ENCODE data around the gene DNAH6.

The DNAH6 gene

DNA sequence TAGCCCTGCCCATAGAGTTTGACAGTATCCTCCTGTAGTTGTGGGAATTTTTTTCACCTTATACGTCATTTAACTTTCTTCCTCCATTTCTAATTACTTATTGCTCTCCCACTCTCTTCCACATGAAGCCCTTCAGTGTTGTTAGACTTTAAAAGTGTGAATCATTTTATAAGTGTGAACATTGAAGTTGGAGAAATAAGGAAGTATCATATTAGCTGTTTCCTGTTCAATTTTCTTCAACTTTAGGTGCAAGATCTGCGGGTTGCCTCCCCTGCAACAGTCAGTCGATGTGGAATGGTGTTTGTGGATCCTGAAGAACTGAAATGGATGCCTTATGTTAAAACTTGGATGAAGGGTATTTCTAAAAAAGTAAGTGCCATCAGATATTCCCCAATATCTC is 138.1 kb downstream of the DNAH6 start:
- no peaks in the 10 kb centered on the region for H3K36me3 Mint-ChIP-seq (ENCODE audit: low read depth)
- H3K27ac Mint-ChIP-seq: no peak overlapping the region
- H3K27me3 Mint-ChIP-seq: no peaks in the 10 kb centered on the region
- no peaks in the 10 kb centered on the region for H3K9me3 Mint-ChIP-seq
- intact Hi-C loops (cut with micrococcal nuclease): no loop called here
- H3K4me3 Mint-ChIP-seq: no peak overlapping the region
- H3K4me1 Mint-ChIP-seq (ENCODE audit: low read depth): no peaks in the 10 kb centered on the region

DNA sequence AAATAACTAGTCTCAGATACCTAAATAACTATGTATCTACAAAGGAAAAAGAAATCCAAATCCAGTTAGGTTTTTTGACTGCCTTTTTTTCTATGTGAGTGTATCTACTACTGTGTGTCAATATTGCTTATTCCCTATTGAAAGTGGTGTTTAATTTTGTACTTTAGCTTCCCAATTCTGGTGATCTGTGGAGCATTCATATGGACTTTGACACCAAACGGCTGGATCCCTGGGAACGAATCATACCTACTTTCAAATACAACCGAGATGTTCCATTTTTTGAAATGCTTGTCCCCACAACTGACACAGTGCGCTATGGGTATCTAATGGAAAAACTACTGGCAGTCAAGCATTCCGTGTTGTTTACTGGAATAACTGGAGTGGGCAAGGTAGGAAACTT is 152.8 kb downstream of the DNAH6 start:
- H3K4me3 Mint-ChIP-seq: no peak overlapping the region
- no peaks in the 10 kb centered on the region for H3K9me3 Mint-ChIP-seq
- H3K4me1 Mint-ChIP-seq (ENCODE audit: low read depth): no peaks in the 10 kb centered on the region
- intact Hi-C loops (cut with micrococcal nuclease): no loop called here
- H3K27me3 Mint-ChIP-seq: peaks cover 6% of the 10 kb centered on the region
- H3K27ac Mint-ChIP-seq: no peak overlapping the region
- no peaks in the 10 kb centered on the region for H3K36me3 Mint-ChIP-seq (ENCODE audit: low read depth)

DNA sequence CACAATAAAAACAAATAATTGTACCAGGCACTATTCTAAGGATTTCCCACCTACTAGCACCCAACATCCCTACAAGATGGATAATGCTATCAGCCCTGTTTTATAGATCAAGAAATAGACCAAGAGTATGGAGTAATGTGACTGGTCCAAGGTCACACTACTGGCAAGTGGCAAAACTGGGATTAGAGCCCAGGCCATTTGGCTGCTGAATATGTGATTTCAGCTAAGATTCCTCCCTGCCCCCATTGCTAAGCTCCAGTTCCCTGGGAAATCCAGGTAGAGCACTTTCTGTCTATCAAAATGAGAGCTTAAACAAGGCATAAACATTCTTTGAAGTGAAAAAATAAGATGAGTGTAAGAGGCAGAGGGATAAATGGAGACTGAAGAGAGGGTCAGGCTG is 157.8 kb downstream of the DNAH6 start:
- Mint-ChIP-seq H3K9me3 (no peaks in the 10 kb centered on the region), H3K4me1 (ENCODE audit: low read depth) (no peaks in the 10 kb centered on the region), H3K4me3 (no peak overlapping the region), H3K27me3 (peaks cover 3% of the 10 kb centered on the region), H3K27ac (no peak overlapping the region), H3K36me3 (ENCODE audit: low read depth) (no peaks in the 10 kb centered on the region)
- intact Hi-C loops (cut with micrococcal nuclease): no loop called here

DNA sequence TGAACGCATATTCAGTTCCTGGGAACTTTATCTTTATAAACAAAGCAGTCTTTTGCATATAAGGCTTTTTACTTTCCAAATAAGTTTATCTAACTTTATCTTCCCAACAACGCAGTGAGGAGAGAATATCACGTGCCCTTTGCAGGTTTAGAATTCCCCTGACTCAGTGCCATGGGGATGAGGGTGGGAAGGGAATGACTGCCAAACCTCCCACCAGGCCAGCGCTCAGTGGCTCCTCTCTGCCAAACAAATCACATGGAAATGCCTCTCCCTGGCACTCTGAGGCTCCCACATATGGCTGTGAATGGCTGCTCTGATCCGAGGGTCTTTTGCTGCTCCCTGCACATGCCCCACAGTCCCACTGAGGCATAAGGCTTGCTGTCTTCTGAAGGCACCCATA is 158.3 kb downstream of the DNAH6 start:
- no peak overlapping the region for H3K4me3 Mint-ChIP-seq
- H3K9me3 Mint-ChIP-seq: no peaks in the 10 kb centered on the region
- intact Hi-C loops (cut with micrococcal nuclease): no loop called here
- H3K27ac Mint-ChIP-seq: no peak overlapping the region
- H3K27me3 Mint-ChIP-seq: peaks cover 3% of the 10 kb centered on the region
- H3K36me3 Mint-ChIP-seq (ENCODE audit: low read depth): no peaks in the 10 kb centered on the region
- no peaks in the 10 kb centered on the region for H3K4me1 Mint-ChIP-seq (ENCODE audit: low read depth)

DNA sequence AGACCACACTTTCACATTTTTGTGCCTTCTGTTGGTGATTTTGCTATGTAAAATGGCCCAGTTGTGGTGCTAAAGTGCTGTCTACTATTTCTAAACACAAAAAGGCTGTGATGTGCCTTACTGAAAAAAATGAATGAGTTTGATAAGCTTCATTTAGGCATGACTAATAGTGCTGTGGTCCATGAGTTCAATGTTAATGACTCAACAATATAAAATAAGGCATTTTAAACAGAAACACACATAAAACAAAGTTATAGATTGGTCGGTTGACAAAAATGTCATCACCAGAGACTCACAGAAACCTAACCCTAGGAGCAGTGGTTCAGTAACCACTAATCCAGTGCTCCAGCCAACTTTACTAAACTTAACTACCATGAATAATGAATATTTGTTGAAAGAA is 160.0 kb downstream of the DNAH6 start:
- Mint-ChIP-seq H3K4me1 (ENCODE audit: low read depth) (no peaks in the 10 kb centered on the region), H3K27ac (no peak overlapping the region), H3K4me3 (no peak overlapping the region), H3K27me3 (peaks cover 3% of the 10 kb centered on the region), H3K36me3 (ENCODE audit: low read depth) (no peaks in the 10 kb centered on the region), H3K9me3 (no peaks in the 10 kb centered on the region)
- intact Hi-C loops (cut with micrococcal nuclease): no loop called here

DNA sequence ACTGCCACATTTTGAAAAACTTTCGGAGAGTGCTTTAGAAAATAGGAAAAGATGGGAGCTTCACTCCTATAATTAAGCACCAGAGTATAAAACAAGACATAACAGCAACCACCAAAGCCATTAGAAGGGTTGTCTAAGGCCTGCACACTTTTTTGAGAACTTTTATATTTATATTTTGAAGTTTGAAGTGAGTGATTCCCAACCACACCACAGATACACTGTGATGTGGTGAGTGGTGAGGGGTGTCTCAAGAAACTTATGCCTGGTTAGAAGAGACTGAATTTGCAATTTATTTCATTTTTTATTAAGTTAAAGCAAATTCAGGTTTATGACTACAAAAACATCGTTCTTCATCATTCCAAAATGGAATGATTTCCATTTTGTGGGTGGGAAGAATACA is 161.9 kb downstream of the DNAH6 start:
- H3K27me3 Mint-ChIP-seq: peaks cover 1% of the 10 kb centered on the region
- H3K4me1 Mint-ChIP-seq (ENCODE audit: low read depth): no peaks in the 10 kb centered on the region
- H3K27ac Mint-ChIP-seq: no peak overlapping the region
- H3K9me3 Mint-ChIP-seq: no peaks in the 10 kb centered on the region
- intact Hi-C loops (cut with micrococcal nuclease): no loop called here
- H3K36me3 Mint-ChIP-seq (ENCODE audit: low read depth): no peaks in the 10 kb centered on the region
- H3K4me3 Mint-ChIP-seq: no peak overlapping the region

DNA sequence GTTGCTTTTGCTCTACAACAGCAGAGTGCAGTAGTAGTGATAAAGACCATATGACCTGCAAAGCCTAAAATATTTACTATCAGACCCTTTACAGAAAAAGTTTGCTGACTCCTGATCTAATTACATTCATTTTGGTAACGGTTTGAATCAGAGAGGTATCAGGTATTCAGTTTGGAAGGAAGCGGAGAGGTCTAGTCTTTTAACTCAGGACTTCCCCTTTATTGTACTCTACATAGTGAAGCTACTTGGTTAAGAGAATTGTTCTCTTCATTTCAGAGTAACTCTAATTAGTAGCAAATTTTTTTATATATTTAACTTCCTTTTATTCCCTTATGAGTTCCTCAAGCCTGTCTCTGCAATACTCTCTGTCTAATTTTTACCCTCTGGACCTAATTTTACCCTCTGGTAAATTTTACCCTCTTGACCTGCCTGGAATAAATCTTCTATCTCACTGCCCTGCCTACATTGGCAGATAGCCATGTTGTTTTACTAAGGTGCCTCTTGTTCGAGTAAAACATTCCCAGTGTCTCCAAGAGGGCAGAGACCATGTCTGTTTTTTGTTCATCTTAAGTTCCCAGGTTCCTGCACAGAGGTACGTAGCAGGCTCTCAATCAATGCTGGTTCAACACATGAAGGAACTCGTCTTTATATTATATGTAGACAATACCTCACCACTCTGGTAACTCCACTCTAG is 170.6 kb downstream of the DNAH6 start:
- Mint-ChIP-seq H3K9me3 (no peaks in the 10 kb centered on the region), H3K4me1 (ENCODE audit: low read depth) (no peaks in the 10 kb centered on the region), H3K4me3 (no peak overlapping the region), H3K27me3 (no peaks in the 10 kb centered on the region), H3K27ac (no peak overlapping the region), H3K36me3 (ENCODE audit: low read depth) (no peaks in the 10 kb centered on the region)
- intact Hi-C loops (cut with micrococcal nuclease): no loop called here

DNA sequence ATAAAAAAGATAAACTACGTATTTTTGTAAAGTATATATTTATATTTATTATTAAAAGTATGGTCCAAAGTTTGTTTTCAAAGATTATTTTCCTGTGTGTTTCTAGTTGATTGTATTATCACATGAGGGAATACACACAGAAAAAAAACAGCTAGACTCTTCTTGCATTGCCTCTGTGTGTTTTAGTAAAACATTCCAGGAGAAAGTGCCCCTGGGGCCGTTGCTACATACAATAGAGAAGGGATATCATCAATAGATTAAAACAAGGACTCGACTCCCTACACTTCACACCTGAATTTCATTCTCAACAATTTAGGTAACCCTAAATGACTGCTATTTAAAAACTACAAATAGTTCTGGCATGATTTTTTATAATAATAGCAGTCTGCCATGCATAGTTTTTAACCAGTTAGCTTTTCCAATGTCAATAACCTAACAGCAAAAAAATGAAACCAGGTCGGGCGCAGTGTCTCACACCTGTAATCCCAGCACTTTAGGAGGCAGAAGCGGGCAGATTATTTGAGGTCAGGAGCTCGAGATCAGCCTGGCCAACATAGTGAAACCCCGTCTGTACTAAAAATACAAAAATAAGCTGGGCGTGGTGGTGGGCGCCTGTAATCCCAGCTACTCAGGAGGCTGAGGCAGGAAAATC is 171.3 kb downstream of the DNAH6 start:
- no peaks in the 10 kb centered on the region for H3K4me1 Mint-ChIP-seq (ENCODE audit: low read depth)
- H3K36me3 Mint-ChIP-seq (ENCODE audit: low read depth): no peaks in the 10 kb centered on the region
- H3K9me3 Mint-ChIP-seq: no peaks in the 10 kb centered on the region

DNA sequence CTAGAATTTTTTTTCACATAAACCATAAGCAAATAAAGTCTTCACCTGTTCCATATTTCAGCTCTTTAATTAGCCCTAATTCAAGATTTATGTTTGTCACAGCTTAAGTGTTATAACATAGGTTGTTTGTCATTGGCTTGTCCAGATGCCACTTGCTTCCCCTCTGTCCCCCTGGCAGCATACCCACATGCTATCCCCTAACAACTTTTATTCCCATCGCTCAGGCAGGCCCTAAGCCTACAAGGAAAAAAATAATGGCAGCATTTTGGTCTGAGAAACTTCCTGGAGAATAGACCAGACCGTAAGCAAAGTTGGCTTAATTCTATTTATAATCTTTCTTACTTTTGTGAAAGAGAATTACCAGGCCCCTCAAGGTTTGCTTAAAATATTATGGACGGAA is 173.9 kb downstream of the DNAH6 start:
- H3K27me3 Mint-ChIP-seq: peaks cover 5% of the 10 kb centered on the region
- H3K9me3 Mint-ChIP-seq: no peaks in the 10 kb centered on the region
- intact Hi-C loops (cut with micrococcal nuclease): no loop called here
- H3K27ac Mint-ChIP-seq: no peak overlapping the region
- H3K4me1 Mint-ChIP-seq (ENCODE audit: low read depth): no peaks in the 10 kb centered on the region
- no peaks in the 10 kb centered on the region for H3K36me3 Mint-ChIP-seq (ENCODE audit: low read depth)
- H3K4me3 Mint-ChIP-seq: no peak overlapping the region

More for the DNA sequence above, 171.3 kb downstream of the DNAH6 start:
- no peaks in the 10 kb centered on the region for H3K27me3 Mint-ChIP-seq
- H3K27ac Mint-ChIP-seq: no peak overlapping the region
- H3K4me3 Mint-ChIP-seq: no peak overlapping the region
- intact Hi-C loops (cut with micrococcal nuclease): no loop called here

DNA sequence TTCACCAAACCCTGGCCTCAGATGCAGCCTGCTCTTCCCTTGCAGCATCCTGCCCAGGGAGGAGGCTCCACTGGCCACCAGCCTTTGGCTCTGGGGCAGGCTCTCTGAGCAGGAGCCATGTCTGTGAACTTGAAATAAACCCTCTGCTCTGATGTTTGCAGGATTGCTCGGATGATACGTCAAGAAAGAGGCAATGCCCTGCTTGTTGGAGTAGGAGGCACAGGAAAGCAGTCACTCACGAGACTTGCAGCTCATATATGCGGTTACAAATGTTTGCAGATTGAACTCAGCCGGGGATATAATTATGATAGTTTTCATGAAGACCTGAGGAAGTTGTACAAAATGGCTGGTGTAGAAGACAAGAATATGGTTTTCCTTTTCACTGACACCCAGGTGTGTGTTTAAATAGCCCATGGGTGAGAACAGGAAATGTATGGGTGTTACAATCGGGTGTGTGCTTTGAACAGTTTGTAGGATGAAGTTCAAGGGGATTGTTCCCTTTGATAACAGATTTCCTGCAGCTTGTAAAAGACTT is 177.9 kb downstream of the DNAH6 start:
- no peaks in the 10 kb centered on the region for H3K4me1 Mint-ChIP-seq (ENCODE audit: low read depth)
- H3K27me3 Mint-ChIP-seq: peaks cover 6% of the 10 kb centered on the region
- no peaks in the 10 kb centered on the region for H3K9me3 Mint-ChIP-seq
- H3K36me3 Mint-ChIP-seq (ENCODE audit: low read depth): no peaks in the 10 kb centered on the region
- intact Hi-C loops (cut with micrococcal nuclease): no loop called here
- no peak overlapping the region for H3K27ac Mint-ChIP-seq
- no peak overlapping the region for H3K4me3 Mint-ChIP-seq

DNA sequence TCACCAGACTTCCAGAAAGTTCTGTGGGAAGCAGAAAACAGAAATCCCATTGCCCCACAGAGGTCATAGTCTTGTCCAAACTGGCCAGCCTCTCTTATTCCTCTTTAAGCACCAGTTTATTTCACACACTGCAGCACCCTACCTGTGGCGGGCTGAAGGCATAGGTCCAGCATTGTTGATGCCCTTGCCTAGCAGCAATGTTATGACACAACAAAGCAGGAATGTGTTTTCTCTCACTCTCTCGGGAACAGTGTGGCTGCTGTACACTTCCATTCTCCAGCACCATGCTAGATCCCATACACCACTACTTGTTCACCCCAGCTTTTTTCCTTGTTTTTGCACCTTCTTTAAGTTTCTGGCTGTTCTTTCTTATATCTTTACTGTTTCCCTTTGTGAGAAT is 181.6 kb downstream of the DNAH6 start:
- H3K27ac Mint-ChIP-seq: no peak overlapping the region
- no peaks in the 10 kb centered on the region for H3K4me1 Mint-ChIP-seq (ENCODE audit: low read depth)
- peaks cover 6% of the 10 kb centered on the region for H3K27me3 Mint-ChIP-seq
- H3K36me3 Mint-ChIP-seq (ENCODE audit: low read depth): no peaks in the 10 kb centered on the region
- intact Hi-C loops (cut with micrococcal nuclease): no loop called here
- H3K9me3 Mint-ChIP-seq: no peaks in the 10 kb centered on the region
- H3K4me3 Mint-ChIP-seq: no peak overlapping the region

DNA sequence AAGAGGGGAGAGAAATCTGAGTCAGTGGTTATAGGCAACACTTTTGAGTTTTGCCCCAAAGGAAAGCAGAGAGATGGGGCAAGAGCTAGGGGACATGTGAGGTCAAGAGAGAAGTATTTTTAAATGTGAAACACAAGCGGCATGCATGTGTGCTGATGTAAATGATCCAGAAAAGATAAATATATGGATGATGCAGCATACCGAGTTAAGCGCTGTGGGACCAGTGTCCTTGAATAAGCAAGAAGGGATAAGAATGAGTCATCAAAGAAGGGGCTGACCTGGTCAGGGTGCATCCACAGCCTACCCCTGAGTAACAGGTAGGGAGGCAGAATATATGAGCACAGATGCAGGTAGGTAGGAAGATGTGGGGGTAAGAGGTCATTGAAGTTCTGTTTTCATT is 183.7 kb downstream of the DNAH6 start:
- Mint-ChIP-seq H3K4me1 (ENCODE audit: low read depth) (no peaks in the 10 kb centered on the region), H3K27ac (no peak overlapping the region), H3K4me3 (no peak overlapping the region), H3K36me3 (ENCODE audit: low read depth) (no peaks in the 10 kb centered on the region), H3K27me3 (peaks cover 2% of the 10 kb centered on the region), H3K9me3 (no peaks in the 10 kb centered on the region)
- intact Hi-C loops (cut with micrococcal nuclease): no loop called here

DNA sequence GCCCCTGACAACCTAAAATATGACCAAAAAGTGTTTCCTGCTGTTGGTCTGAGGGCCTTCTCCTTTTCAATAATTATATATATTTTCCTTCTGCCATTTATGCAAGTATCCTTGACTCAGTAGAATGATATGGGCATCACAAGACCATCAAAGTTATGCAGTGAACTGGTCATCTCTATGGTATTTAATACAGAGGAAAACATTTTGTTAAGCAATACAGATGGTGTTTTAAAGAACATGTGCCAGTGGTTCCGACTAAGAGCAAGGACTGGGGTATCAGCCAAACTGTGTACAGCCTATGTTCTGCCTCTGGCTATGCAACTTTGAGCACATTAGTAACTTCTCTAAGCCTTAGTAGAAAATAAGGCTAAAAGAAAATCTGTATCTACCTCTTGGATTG is 185.6 kb downstream of the DNAH6 start:
- no peak overlapping the region for H3K4me3 Mint-ChIP-seq
- intact Hi-C loops (cut with micrococcal nuclease): no loop called here
- H3K27me3 Mint-ChIP-seq: peaks cover 2% of the 10 kb centered on the region
- no peak overlapping the region for H3K27ac Mint-ChIP-seq
- no peaks in the 10 kb centered on the region for H3K36me3 Mint-ChIP-seq (ENCODE audit: low read depth)
- no peaks in the 10 kb centered on the region for H3K4me1 Mint-ChIP-seq (ENCODE audit: low read depth)
- H3K9me3 Mint-ChIP-seq: no peaks in the 10 kb centered on the region

DNA sequence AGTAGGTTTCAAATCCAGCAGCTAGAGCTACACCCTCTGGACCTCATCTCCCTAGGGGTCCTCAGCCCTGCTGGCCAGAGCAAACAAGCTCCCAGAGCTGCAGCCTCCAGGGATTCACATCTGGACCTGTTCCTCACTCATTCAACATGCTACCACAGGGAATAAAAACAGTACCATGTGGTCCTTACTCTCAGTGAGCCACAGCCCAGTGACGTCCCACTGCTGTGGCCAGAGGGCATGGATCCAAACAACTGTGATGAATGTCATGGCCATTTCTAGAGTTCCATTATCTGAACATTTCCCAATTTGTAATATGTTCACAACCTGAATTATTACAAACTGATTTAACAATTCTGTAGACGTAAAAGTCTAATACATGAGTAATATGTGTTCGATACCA is 186.6 kb downstream of the DNAH6 start:
- no peak overlapping the region for H3K4me3 Mint-ChIP-seq
- intact Hi-C loops (cut with micrococcal nuclease): no loop called here
- H3K27me3 Mint-ChIP-seq: no peaks in the 10 kb centered on the region
- no peaks in the 10 kb centered on the region for H3K4me1 Mint-ChIP-seq (ENCODE audit: low read depth)
- no peaks in the 10 kb centered on the region for H3K9me3 Mint-ChIP-seq
- no peaks in the 10 kb centered on the region for H3K36me3 Mint-ChIP-seq (ENCODE audit: low read depth)
- no peak overlapping the region for H3K27ac Mint-ChIP-seq

DNA sequence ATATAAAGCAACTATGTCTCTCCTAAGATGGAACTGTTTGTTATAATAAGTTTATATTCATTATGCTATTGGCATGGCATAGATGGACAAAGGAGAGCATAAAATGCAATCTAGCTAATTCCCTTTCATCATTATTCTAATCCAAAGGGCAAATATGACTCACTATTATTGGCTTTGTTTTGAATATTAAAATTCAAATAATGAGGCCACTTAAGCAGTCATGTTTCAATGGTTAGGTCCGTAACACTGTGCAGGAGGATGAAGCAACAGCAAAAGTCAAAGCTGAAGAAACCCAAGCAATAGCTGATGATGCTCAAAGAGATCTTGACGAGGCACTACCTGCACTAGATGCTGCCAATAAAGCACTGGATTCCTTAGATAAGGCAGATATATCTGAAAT is 187.5 kb downstream of the DNAH6 start:
- Mint-ChIP-seq H3K27ac (no peak overlapping the region), H3K36me3 (ENCODE audit: low read depth) (no peaks in the 10 kb centered on the region)

More for the DNA sequence above, 187.5 kb downstream of the DNAH6 start:
- Mint-ChIP-seq H3K27me3 (no peaks in the 10 kb centered on the region), H3K4me1 (ENCODE audit: low read depth) (no peaks in the 10 kb centered on the region), H3K9me3 (no peaks in the 10 kb centered on the region), H3K4me3 (no peak overlapping the region)
- intact Hi-C loops (cut with micrococcal nuclease): no loop called here

All from dendritic cell treated with granulocyte-macrophage colony-stimulating factor and Interleukin-4, amounts not matched to agents 40 ng/mL and 50 ng/mL, for 4 days (primary cell).